GM12875 (cell line): ENCODE data around the gene DIO3.

Experiments used
- H3K4me3 ChIP-seq: one replicate; pipeline ENCODE4 v1.5.1; 2011; ENCODE audit warnings: low read depth, low read length, control low read depth
- TF ChIP-seq, protein P1 (sequence below): IDR thresholded peaks from 2 replicates; pipeline ENCODE4 v1.5.1; 2011; ENCODE audit warnings: low read depth, mild to moderate bottlenecking, control low read depth, inconsistent platforms, low read length, moderate library complexity, borderline replicate concordance; ENCODE audit not compliant: insufficient read depth

Gene DIO3

DNA sequence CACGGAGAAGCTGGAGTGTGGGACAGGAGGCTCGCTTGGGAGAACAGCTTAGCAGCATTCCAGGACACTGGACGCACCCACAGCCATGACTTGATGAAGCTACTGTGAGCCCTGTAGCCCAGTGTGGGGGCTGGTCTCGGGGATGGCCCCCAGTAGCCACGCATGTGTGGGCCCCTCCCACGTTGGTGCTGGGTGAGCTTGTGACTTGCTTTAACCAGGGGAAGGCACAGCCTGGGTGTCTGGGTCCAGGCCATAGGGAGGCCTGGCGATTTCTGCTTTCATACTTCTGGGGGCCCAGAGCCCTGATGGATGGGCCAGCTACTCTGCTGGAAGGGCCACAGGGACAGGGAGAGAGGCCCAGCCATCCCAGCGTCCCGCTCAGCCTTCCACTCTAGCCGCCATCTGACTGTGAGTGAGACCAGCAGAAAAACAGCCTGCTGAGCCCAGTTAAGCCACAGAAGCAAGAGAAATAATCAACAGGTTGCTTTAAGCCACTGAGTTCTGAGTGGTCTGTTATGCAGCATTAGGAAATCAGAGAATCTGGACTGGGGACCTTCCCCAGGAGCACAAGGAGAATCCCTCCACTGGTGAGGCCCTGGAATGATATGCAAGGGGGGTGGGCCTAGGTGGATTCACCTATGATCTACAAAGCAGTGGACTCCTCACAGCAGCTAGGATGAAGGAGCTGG, 16.1 kb downstream of the DIO3 start:
- H3K4me3 ChIP-seq, result no peak overlapping the region
- TF ChIP-seq, protein P1, sequence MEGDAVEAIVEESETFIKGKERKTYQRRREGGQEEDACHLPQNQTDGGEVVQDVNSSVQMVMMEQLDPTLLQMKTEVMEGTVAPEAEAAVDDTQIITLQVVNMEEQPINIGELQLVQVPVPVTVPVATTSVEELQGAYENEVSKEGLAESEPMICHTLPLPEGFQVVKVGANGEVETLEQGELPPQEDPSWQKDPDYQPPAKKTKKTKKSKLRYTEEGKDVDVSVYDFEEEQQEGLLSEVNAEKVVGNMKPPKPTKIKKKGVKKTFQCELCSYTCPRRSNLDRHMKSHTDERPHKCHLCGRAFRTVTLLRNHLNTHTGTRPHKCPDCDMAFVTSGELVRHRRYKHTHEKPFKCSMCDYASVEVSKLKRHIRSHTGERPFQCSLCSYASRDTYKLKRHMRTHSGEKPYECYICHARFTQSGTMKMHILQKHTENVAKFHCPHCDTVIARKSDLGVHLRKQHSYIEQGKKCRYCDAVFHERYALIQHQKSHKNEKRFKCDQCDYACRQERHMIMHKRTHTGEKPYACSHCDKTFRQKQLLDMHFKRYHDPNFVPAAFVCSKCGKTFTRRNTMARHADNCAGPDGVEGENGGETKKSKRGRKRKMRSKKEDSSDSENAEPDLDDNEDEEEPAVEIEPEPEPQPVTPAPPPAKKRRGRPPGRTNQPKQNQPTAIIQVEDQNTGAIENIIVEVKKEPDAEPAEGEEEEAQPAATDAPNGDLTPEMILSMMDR, result no peak

DNA sequence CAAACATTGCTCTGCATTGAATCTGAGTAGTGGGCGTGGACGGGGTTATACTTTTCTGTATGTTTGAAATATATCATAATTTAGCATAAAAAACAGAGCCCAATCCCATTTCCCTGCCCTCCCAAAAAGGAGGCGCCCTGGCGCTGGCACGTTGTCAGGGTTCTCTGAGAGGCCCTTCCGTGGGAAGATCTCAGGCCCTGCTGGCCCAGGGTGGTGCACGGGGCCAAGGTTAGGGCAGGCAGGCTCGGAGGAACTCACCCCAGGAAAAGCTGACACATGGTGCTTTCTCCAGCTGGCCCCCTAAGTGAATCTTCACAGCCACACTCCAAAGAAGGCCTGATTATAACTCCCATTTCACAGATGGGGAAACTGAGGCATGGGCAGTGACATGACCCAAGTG, 17.2 kb downstream of the DIO3 start:
- TF ChIP-seq, protein P1, result no peak
- H3K4me3 ChIP-seq, result no peak overlapping the region

DNA sequence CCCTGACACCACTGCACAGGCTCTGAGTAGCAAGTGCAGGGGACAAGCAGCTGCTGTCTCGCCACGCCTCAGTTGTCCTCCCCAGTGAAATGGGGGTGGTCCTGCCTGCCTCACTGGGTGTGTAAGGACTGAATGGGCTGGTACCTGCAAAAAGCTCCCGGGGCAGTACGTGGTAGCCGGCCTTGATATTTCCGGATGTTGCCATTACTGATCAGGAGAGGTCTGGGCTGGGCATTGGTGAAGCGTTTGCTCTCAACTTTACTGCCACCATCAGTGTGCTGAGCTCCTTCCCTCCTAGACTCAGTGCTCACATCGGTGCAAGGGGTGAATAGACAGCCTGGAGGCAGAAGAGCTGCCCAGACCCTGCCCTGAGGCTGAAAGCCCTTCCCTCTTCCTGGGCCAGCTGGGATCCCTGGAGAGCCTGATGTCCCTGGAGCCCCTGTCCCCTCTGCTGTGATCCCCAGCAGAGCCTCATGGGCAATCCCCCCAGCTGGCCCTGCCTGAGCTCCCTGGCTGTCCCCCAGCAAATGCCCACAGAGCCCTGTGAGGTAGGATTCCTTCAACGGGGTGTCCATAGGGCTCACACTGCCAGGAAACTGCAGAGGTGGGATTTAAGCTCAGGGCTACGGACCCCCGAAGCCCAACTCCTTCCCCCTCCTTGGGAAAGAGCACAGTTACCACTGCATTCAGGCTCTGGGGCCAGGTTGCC, 18.2 kb downstream of the DIO3 start:
- no peak overlapping the region for H3K4me3 ChIP-seq
- TF ChIP-seq, protein P1, result no peak

DNA sequence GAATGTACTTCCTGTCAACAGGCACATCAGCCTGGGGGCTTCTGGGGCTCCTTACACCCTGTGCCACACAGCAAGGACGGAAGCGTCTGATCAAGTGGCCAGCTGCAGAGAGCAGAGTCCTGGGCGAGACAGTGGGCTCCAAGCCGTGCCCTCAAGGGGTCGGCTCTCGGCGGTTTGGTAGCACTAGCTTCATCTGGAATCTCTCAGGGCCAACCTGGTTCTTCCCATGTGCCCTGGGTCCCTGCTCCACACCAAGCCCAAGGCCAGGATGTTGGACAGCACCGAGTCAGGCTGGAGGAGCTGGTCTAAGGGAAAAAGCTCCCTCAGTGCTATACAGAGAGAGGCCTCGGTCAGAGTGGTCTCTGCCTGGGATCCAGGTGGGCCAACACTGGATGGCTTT, 20.5 kb downstream of the DIO3 start:
- no peak overlapping the region for H3K4me3 ChIP-seq
- TF ChIP-seq, protein P1, result no peak

DNA sequence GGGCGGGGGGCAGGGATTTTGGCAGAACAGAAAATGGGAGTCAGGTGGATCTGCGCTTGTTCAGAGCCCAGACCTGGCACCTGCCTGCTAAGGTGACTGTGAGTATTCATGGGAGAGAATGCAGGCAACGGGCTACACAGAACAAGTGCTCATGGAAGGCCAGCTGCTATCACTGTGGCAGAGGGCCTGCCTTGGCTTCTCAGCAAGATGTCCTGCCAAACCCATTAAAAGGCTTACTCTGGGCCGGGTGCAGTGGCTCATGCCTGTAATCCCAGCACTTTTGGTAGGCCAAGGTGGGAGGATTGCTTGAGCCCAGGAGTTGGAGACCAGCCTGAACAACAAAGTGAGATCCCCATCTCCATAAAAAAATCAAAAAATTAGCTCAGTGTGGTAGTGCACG, 21.0 kb downstream of the DIO3 start:
- TF ChIP-seq, protein P1, result no peak
- no peak overlapping the region for H3K4me3 ChIP-seq

DNA sequence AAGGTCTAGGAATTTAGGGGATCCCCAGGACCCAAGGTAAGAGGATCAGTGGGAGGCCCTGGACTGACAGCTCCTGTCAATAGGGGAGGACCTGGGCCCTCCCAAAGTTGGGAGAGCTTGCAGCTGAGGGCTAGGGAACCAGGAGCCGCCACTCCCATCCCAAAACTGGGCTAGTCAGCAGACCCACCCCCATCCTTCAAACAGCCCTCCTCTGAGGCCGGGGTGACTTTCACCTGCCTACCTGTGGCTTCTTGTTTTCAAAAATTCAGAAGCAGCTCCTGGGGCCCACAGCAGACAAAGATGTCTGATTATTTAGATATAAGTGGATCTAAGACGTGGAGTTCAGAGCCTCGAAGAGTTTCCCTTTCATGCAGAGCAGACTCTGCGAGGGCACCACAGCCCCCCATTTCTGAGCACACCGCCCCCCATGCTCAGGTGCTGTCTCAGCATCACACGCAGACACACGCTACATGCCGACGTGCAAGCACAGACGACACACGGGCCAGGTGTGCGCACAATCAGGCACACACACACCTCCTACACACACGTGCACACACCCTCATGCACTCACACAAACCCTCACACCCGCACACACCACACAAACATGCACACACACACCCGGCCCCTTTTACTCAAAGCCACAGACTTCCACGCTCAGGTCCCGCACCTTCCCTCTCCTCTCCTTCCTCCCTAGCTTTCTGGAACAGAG, 21.9 kb downstream of the DIO3 start:
- no peak overlapping the region for H3K4me3 ChIP-seq
- TF ChIP-seq, protein P1, result no peak

DNA sequence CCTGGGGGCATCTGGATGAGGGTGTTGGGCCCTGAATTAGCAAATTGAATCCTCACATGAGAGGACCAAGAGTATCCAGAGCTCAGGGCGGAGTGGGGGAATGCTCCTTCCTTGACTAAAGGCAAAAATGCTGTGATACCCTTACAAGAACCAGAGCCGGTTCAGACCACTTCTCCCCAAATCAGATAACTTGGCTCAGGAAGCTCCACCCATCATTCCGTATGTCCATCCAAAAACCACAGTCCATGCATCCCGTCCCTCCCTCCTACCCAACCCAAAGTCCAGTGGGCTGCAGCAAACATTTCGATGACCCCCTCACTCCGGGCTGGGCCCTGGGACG, 22.4 kb downstream of the DIO3 start:
- no peak overlapping the region for H3K4me3 ChIP-seq
- TF ChIP-seq, protein P1, result no peak
